HG02759 (cell line): Measurements from ENCODE around the gene RASSF4.
A peak's percentile ranks its signal among the peaks of the same experiment; 100 is the strongest.

ENCODE experiments used
- ATAC-seq: cut with Tn5 transposase; IDR thresholded peaks from one replicate; pipeline ENCODE4 v1.9.1; 2021; ENCODE audit warnings: mild to moderate bottlenecking, moderate library complexity; ENCODE audit not compliant: unreplicated experiment

RASSF4 gene

GRCh38 chr10:44927352-44927751 lies 32.2 kb upstream of the RASSF4 start:
- ATAC-seq = no peak

GRCh38 chr10:44928462-44928861 lies 31.1 kb upstream of the RASSF4 start:
- ATAC-seq = no peak

GRCh38 chr10:44929356-44930255 lies 30.0 kb upstream of the RASSF4 start:
- no peak for ATAC-seq

DNA sequence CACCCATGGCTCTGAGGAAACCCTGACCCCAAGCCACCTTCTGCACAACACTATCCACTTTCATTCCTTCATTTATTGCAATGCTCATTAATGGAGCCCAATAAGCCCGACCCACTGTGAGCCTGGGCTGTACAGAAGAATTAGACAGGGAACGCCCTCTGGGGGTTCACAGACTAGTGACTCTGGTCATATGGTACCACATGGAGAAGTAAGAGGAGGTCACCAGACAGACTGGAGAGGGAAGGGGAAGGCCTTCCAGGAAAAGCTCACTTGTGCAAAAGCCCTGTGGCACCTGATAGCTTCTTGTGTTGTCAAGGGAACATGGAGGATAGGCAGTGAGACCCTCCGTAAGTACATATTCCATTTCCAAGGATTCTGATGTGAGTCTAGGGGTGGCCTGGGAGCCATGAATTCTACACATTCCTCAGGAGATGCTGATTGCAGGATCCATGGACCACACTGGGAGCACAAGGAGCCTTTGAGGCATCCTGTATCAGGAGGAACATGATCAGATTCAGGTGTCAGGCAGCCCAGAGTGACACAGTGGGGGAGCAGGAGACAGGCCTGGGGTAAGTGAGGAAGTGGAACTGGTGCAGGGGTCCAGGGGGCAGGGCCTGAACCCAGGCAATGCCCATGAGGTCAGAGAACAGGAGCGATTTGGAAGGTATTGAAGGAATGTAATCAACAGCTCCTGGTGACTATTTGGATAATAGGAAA lies 28.5 kb upstream of the RASSF4 start:
- ATAC-seq = no peak

GRCh38 chr10:44931621-44932516 lies 27.7 kb upstream of the RASSF4 start:
- no peak for ATAC-seq

GRCh38 chr10:44932517-44933450 lies 26.8 kb upstream of the RASSF4 start:
- ATAC-seq = peak; percentile 96

GRCh38 chr10:44933451-44934321 lies 25.9 kb upstream of the RASSF4 start:
- no peak for ATAC-seq

GRCh38 chr10:44934416-44935200 lies 25.0 kb upstream of the RASSF4 start:
- ATAC-seq = no peak

DNA sequence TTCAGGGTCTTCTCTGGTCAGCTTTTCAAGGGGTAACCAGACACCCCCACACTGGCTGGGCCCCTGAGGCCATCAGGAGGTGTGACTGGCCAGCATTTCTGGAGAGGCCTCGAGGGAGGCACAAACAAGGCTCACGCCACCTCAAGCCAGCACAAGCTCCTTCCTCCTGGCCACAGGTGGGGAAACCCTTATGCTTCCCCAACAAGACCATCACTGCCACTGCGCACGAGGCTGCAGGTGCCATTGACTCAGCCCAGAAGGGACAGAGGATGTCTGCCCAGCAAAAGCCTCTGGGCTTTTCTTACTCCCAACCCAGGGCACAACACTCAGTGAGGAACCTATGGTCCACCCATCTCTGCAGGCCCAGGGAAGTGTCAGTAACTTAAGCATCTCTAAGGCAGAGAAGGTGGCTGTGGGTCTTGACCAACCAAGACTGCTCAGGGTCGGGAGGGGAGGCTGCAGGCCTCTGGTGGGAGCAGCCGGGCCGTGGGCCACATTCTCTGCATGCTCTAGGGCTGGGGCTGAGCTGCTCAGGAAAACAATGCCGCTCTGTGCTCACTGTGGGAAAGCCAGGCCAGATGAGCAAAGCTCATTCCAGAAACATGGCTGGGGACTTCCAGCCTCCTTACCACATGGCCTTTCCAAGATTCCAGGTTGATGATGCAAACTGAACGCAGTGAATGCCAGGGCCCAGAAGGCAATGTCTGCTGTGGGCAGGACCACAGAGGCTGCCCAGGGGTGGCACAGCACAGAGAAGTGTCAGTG lies 24.2 kb upstream of the RASSF4 start:
- ATAC-seq = no peak

GRCh38 chr10:44935966-44936295 lies 23.7 kb upstream of the RASSF4 start:
- ATAC-seq = no peak

- ATAC-seq = no peak
These were observed 23.2 kb upstream of the RASSF4 start for GRCh38 chr10:44936314-44936975.

DNA sequence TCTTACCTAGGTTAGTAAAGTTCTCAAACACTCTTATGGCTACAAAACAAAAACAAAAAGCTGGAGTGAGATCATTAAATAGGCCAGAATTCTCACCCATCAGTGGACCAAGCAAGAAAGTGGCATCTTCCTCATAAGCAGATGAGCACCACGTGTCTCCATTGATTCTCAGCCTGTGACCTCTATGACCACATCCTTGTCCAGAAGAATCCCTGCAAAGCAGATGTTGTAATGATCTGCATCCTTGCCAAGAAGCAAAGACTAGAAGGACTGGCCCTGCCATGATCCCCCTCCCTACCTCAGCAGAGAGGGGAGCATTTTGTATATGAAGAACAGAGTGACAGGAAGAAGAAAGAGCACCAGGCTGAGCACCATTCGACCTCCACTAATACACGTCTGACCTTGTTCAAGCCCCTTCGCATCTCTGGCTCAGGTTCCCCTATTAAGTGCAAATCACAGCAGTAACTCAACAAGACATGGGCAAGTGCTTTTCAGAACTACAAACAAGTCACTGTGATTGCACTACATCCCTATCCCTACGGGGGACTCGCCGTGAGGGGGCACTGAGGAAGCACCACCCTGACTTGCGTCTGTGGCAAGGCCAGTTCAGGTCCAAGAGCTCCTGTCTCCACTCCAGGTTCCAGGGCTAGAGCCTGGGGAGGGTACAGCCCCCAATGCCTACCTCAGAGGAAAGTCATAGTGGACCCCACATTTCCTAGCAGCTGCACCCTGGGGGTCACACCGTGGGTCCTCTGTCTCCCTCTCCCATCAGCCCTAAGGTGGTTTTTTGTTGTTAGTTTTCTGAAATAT lies 22.2 kb upstream of the RASSF4 start:
- ATAC-seq = no peak

GRCh38 chr10:44938956-44939355 lies 20.6 kb upstream of the RASSF4 start:
- ATAC-seq = no peak

DNA sequence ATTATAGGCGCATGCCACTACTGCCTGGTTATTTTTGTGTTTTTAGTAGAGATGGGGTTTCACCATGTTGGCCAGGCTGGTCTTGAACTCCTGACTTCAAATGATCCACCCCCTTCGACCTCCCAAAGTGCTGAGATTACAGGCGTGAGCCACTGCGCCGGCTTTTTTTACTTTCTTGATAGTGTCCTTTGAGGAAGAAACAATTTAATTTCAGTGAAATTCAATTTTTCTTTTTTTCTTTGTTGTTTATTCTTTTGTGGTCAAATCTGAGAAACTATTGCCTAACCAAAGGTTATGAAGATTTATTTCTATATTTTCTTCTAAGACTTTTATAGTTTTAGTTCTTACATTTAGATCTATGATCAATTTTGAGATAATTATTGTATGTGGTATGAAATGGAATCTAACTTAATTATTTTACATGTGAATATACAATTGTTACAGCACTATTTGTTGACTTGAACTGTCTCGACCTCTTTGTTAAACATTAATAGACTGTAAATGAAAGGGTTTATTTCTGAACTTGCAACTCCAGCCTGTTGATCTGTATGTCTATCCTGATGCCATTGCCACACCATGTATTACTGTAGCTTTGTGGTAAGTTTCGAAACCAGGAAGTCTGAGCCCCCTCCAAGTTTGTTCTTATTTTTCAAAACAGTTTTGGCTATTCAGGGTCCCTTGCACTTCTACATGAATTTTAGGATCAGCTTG lies 19.8 kb upstream of the RASSF4 start:
- no peak for ATAC-seq

DNA sequence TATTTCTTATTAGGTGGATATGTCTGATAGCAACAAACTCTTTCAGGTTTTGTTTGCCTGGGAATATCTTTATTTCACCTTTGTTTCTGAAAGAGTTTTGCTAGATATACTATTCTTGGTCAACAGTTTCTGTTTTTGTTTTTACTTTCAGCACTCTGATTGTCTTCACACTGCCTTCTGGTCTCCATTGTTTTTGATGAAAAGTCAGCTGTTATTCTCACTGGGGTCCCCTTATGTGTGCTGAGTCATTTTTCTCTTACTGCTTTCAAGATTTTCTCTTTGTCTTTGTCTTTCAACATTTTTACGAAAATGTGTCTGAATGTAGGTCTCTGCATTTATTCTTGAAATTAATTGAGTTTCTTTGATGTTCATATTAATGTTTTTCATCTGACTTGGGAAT lies 15.2 kb upstream of the RASSF4 start:
- no peak for ATAC-seq

DNA sequence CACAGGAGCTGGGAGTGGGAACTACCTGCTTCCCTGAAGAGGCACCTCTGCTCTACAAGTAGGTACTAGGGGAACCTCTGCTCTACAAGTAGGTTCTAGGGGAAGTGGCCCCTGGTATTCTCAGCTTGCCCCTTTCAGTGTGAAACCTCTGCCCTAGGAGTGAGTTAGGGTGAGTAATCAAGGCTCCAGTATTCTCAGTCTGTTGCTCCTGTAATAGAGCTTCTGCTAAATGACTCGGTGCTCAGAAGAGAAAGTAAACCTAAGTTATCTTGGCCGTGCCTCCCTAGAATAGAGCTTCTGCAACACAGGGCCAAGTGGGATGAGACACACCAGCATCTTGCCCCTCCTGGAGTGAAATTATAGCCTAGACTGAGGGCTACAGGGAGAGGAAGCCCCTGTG lies 13.4 kb upstream of the RASSF4 start:
- ATAC-seq = peak; percentile 57
